Measurements from ENCODE around the gene LOXL1. TPM values are rescaled to one million over a fixed set of nuclear protein-coding genes. Genes with fewer than 3 reads are reported as not detected.

The LOXL1 gene
- total RNA-seq, 4 donors from 2014 or later = 22.9 to 63.0 (median 34.5) TPM

GRCh38 chr15:73940061-73940981 lies 14.1 kb downstream of the LOXL1 start:
- ATAC-seq = peak; percentile 9
- peaks cover 0 to 7% of the 10 kb centered on the region in 2 donors for H3K36me3 ChIP-seq
- no peaks in the 10 kb centered on the region for H3K9me3 ChIP-seq
- no peak overlapping the region for H3K4me3 ChIP-seq
- H3K27me3 ChIP-seq = no peaks in the 10 kb centered on the region
- peaks cover 0 to 73% (median 22%) of the 10 kb centered on the region in 3 donors for H3K4me1 ChIP-seq
- peak overlapping the region in 3 of 4 donors; percentile 13 to 70 (median 57) for H3K27ac ChIP-seq
- WGBS, 2 donors (ENCODE audit: low coverage in 1 of 2) = 65 to 94% methylated on average over 2 to 4 of the region's 8 CpGs
- TF ChIP-seq EP300 (IDR thresholded peaks at IDR 0.05) = no peak

- TF ChIP-seq CTCF (IDR thresholded peaks at IDR 0.05) (no peak), POLR2AphosphoS5 (IDR thresholded peaks at IDR 0.05) (peak; percentile 11)
- H3K9me3 ChIP-seq = no peaks in the 10 kb centered on the region
- ATAC-seq = peak; percentile 66
- no peak overlapping the region for H3K4me3 ChIP-seq
- H3K36me3 ChIP-seq = peaks cover 0 to 9% of the 10 kb centered on the region in 2 donors
- peak overlapping the region in 3 of 4 donors; percentile 41 to 70 (median 57) for H3K27ac ChIP-seq
- WGBS, 2 donors (ENCODE audit: low coverage in 1 of 2) = no CpG with 5 or more reads among the region's 1 CpG
- no peaks in the 10 kb centered on the region for H3K27me3 ChIP-seq
- peaks cover 0 to 66% (median 20%) of the 10 kb centered on the region in 3 donors for H3K4me1 ChIP-seq
Observed at GRCh38 chr15:73941044-73941443, 14.8 kb downstream of the LOXL1 start.

GRCh38 chr15:73941449-73941848 lies 15.2 kb downstream of the LOXL1 start:
- no peak for TF ChIP-seq EP300 (IDR thresholded peaks at IDR 0.05)
- TF ChIP-seq POLR2A (IDR thresholded peaks at IDR 0.05) = no peak
- no peak for TF ChIP-seq POLR2AphosphoS5 (IDR thresholded peaks at IDR 0.05)
- no peak for TF ChIP-seq CTCF (IDR thresholded peaks at IDR 0.05)
- H3K36me3 ChIP-seq = peaks cover 0 to 13% of the 10 kb centered on the region in 2 donors
- peak overlapping the region in 3 of 4 donors; percentile 41 to 70 (median 57) for H3K27ac ChIP-seq
- peaks cover 0 to 62% (median 16%) of the 10 kb centered on the region in 3 donors for H3K4me1 ChIP-seq
- no peak for ATAC-seq
- H3K27me3 ChIP-seq = no peaks in the 10 kb centered on the region
- no CpG with 5 or more reads among the region's 3 CpGs for WGBS, 2 donors (ENCODE audit: low coverage in 1 of 2)
- no peaks in the 10 kb centered on the region for H3K9me3 ChIP-seq
- H3K4me3 ChIP-seq = no peak overlapping the region

GRCh38 chr15:73941871-73942635 lies 15.8 kb downstream of the LOXL1 start:
- 80 to 84% methylated on average over 1 to 4 of the region's 10 CpGs for WGBS, 2 donors (ENCODE audit: low coverage in 1 of 2)

More at GRCh38 chr15:73941871-73942635, 15.8 kb downstream of the LOXL1 start:
- peaks cover 0 to 19% of the 10 kb centered on the region in 2 donors for H3K36me3 ChIP-seq
- no peak for ATAC-seq
- no peaks in the 10 kb centered on the region for H3K27me3 ChIP-seq
- H3K9me3 ChIP-seq = no peaks in the 10 kb centered on the region
- H3K4me3 ChIP-seq = no peak overlapping the region
- H3K27ac ChIP-seq = peak overlapping the region in 2 of 4 donors; percentile 57 to 70
- TF ChIP-seq POLR2A (IDR thresholded peaks at IDR 0.05) (no peak), EP300 (IDR thresholded peaks at IDR 0.05) (no peak), POLR2AphosphoS5 (IDR thresholded peaks at IDR 0.05) (no peak), CTCF (IDR thresholded peaks at IDR 0.05) (no peak)
- peaks cover 0 to 56% (median 15%) of the 10 kb centered on the region in 3 donors for H3K4me1 ChIP-seq
